ENCODE results near the gene SUSD4.
"Not testable (repeated sequence)": the region's sequence is repeated elsewhere in the genome, so short reads cannot be mapped to it uniquely, and the experiment has no call there.

Gene SUSD4, protein sequence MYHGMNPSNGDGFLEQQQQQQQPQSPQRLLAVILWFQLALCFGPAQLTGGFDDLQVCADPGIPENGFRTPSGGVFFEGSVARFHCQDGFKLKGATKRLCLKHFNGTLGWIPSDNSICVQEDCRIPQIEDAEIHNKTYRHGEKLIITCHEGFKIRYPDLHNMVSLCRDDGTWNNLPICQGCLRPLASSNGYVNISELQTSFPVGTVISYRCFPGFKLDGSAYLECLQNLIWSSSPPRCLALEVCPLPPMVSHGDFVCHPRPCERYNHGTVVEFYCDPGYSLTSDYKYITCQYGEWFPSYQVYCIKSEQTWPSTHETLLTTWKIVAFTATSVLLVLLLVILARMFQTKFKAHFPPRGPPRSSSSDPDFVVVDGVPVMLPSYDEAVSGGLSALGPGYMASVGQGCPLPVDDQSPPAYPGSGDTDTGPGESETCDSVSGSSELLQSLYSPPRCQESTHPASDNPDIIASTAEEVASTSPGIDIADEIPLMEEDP

DNA sequence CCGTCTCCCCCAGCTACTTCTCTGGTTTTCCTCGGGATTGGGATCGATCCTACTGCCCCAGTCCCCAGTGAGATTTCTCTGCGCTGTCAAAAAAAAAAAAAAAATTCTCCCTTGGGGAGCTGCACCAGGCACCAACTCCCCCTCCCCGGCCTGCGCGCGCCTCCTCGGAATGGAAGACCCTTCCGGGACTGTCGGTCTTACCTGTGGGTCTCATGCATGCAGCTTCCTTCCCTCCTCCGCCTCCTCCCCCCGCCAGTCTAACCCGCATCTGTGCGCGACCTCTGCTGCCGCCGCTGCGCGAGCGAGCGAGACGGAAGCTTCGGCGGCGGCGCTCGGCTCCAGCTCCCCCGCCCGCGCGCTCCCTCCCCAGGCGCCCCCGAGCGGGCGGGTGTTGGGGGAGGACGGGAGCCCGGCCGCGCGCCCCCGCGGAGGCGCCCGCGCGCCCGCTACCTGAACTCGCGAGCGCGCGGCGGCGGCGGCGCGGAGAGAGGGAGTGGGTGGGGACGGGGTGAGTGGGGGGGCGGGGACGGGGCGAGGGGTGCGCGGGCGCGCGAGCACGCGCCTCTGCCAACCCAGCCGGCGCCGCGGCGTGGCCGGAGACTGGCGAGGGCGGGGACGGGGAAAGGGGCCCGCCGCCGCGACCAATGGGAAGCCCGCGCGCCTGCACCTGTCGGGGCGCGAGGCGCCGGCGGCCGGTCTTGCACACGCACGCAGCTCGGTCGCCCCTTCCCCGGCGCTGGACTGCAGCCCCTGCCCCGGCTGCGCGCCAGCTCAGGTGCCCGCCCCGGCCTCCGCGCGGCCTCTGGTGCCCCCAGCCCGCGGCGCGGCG lies at the start of gene SUSD4:
SUSD4 (minus strand) TSS at position 321 of the 829 bp plus-strand sequence. CDS start 751 bp downstream, outside the sequence.
- peak; percentile 19 for DNase-seq

DNA sequence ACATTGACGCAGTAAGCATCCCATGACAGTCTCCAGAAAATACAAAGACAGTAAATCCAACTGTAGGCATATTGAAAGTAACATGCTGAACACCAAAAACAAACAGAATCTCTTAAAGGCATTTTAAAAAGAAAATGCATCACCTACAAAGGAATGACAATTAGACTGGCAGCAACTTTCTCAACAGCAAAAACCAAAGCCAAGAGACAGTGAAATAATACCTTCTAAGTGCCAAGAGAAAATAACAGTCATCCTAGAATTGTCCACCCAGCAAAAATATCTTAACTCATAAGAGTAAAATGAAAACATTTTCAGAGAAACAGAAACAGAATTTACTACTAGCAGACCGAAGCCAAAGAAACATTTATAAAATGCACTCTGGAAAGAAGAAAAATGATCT lies 49.2 kb upstream of the SUSD4 start:
- DNase-seq: no peak

DNA sequence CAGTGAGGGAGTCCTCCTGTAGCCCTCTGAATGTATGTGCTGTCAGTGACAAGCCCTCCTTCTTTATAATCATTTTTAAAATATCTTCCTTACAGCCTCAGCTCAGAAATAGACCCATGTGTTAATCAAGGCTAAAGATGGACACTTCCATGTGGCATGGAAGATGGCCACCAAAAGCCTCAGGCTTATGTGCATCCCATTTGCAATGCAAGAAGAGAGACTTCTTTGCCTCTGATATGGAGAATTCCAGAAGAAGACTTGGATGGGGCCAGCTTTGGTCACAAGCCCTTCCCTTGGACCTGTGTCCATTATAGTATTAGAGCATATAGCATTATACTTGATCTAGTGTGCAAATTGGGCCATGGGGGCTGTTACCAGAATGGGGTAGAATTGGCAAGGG lies 47.7 kb upstream of the SUSD4 start:
- no peak for DNase-seq

DNA sequence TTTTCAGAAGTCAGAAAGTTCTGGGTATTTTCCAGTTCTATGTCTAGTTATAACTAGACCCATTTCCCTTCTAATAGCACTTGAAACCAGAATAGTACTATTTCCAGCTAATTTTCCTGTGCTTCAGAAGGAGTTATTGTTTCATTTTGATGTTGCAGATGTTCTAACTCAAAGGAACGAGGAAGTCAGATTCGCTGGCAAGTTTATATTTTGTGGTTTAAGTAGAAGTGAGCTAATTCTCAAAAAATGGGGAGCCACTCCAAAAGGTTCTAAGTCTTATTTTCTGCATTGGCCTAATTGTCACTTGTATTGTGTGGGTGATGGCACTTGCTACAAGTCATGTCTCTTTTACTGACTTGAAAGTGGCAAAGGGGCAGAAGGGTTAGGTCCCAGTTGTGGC lies 47.3 kb upstream of the SUSD4 start:
- no peak for DNase-seq

DNA sequence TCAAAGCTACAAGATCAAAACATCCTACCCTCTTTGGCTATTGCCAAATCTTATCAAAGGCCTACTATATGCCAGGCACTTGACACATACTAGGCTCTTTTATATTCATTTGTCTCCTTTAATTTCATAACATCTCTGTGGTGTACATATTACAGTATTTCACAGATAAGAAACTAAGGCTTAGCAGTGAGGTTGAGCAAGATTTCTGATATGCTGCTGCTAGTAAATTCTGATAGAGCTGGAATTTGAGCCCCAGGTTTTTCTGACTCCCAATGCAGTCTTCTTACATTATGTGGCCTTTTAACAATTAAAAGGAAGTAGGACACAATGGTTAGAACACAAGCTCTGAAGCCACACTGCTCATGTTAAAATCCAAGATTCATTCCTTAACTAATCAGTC lies 46.1 kb upstream of the SUSD4 start:
- DNase-seq: no peak

DNA sequence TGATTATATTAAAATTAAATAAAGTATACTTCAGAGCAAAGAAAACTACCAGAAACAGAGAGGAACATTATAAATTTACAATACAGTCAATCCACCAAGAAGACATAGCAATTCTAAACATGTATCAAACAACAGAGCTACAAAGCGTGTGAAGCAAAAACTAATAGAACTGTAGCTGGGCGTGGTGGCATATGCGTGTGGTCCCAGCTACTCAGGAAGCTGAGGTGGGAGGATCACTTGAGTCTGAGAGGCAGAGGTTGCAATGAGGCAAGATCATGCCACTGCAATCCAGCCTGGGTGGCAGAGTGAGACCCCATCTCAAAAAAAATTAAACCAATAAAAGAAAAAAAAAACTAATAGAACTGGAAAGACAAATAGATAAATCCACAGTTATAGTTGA lies 41.5 kb upstream of the SUSD4 start:
- DNase-seq: no peak

DNA sequence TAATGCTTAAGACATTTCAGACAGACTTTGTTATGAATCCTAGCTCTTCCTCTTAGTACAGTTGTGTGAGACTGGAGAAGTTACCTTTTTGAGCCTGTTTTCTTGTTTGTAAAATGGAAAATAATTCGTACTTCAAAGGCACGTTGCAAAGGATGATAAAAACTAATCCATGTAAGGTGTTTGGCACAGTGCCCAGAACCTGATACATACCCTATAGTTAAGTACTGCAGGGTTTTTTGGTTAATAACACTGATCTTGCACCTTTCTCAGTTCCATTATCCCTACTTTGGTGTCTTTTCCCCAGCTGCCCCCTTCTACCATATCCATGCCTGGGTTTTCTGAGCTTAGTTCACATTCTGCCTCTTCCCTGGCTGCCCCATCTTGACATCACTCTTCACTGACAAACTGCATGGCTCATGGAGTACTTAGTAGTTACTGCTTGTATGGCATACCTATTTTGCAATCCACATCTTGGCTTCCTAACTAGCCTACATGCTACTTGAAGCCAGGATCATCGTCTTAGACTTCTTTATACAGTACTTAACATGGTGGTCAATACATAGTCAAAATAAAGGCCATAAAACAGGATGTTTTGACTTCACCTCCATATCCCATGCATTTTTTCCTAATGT lies 39.3 kb upstream of the SUSD4 start:
- no peak for DNase-seq

DNA sequence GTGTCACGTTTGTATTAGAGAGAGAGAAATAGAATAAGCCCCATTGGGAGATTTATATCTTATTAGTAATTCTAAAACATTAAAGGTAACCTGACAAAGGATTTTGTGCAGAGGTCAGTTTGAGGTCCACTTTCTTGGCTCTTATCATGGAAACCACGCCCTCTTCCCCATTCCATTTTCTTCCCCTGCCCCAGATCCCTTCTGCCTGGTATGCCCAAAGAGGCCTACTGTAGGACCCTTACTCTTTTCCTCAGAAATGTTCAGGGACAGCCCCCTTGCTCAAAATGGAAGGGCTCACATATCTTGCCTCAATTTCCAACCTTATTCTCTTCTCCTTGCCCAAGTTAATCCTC lies 38.8 kb upstream of the SUSD4 start:
- DNase-seq: no peak

DNA sequence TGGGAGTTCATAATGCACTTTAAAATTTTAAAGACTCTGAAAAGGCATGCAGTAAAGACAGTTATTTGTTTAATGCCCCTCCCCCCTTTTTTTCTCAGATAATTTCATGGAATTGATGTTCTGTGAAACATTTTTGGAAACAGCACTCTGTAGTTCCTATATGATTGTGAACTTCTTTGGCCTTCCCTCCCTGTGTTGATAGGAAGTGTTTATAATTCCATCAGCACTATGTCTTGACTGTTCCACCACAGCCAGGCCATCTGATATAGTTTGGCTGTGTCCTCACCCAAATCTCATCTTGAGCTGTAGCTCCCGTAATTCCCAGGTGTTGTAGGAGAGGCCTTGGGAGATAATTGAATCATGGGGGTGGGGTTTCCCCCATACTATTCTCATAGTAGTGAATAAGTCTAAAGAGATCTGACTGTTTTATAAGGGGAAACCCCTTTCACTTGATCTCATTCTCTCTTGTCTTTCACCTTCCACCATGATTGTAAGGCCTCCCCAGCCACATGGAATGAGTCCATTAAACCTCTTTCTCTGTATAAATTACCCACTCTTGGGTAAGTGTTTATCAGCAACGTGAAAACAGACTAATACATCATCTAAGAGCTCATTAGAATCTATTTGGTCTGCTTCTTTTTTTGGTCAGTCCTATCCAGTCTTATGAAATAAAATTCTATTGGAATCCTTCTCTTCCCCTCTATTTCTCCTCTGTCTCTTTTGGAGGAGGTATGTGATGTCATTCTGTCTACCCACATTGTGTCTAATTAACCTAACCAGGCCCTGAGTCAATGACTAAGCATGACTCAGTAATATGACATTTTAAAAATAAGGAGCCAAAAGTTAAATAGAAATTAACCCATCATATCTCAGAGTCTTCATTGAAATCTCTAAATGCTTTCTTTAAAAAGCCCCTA lies 38.2 kb upstream of the SUSD4 start:
- no peak for DNase-seq

DNA sequence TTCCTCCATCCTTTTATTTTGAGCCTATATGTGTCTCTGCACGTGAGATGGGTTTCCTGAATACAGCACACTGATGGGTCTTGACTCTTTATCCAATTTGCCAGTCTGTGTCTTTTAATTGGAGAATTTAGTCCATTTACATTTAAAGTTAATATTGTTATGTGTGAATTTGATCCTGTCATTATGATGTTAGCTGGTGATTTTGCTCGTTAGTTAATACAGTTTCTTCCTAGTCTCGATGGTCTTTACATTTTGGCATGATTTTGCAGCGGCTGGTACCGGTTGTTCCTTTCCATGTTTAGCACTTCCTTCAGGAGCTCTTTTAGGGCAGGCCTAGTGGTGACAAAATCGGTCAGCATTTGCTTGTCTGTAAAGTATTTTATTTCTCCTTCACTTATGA lies 35.4 kb upstream of the SUSD4 start:
- not testable (repeated sequence) for DNase-seq

DNA sequence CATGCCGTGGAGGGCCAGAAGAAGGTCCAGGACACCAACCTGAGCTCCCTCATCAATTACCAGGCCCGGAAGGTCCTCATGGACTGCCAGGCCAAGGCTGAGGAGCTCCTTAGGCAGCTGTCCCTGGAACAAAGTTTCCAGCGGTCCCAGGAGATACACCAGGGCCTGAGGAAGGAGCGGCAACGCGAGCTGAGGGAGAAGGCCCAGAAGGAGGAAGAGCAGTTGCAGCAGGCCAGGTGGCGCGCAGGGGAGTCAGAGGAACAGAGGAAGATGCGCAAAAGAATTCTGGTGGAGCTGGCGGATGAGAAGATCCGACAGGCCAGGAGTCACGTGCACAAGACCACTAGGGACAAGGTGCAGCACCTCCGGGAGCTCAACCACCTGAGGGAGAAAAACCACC lies 30.7 kb upstream of the SUSD4 start:
- no peak for DNase-seq

DNA sequence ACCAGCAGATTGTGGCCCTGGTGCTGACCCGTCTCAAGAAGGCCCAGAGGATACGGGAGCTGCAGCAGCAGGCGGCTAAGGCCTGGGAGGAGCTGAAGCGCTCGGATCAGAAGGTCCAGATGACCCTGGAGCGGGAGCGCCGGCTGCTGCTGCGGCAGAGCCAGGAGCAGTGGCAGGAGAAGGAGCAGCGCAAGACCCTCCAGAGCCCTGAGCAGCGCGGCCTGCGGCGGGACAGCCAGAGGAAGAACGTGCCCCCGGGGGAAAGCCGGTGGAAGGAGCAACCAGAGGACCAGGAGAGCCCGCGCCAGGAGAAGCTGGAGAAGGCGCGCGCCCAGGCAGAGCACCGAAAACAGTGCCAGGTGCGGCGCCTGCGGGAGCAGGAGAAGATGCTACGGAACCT lies 30.3 kb upstream of the SUSD4 start:
- DNase-seq: no peak

DNA sequence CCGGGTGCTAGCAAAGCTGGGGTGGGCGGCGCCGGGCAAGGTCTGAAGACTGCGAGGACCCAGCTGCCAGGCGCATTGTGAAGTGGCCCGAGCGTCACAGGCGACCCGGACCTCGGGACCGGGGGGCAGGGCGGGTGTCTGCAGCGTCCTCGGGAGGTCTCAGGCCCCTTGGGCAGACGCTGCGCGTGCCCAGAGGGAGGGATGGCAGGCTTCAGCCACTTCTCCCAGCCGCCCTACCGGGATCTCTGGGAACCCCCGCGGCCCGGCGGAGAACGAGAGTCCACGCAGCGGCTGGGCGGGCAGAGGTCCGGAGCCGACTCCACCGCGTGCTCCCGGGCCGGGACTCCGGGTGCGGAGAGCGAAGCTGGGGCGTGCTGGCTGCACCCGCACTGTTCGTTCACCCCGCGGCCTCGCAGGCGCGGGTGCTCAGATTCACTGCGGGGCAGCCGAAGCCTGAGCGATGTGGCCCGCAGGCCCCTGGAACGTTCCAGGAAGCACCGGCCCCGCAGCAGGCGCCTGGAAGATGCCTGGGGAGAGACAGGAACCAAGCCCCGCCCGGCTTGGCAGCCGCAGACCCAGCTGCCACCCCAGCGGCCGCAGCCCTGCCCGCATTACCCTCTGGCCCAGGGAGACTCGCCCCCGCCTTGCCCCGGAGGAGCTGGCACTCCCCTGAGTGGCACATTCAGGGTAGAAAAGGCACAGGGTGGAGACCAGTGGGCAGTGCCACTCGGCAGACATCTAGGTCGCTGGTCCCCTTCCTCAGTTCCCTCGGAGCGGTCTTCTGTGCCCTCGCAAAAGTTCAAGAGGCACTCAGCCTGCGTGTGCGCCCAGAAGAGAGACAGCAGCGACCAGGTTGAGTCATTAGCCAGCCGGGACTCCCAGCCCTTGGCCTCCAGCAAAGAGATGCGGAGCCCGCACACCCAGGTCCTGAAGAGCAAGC lies 29.6 kb upstream of the SUSD4 start, which contains the start of gene CCDC185:
CCDC185 (plus strand) TSS at position 141 of the 940 bp plus-strand sequence; CDS start at position 202, 61 bp downstream.
- no peak for DNase-seq

DNA sequence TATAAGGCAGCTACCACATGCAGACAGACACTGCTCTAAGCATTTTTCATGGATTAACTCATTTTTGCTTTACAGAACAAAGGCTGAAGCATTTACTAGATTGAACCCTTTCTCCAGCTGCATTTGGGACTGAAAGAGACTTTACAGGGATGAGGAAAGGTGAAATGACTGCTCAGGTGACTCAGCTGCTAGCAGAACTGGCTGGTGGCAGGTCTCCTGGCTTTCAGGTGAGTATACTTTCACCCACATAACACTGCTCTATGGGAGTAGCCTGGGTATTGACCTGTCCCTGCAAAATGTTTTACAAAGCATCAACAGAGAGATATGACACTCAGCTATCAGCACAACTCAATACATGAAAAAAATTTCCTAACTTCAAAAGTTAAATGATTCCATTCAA lies 26.6 kb upstream of the SUSD4 start:
- DNase-seq: no peak

DNA sequence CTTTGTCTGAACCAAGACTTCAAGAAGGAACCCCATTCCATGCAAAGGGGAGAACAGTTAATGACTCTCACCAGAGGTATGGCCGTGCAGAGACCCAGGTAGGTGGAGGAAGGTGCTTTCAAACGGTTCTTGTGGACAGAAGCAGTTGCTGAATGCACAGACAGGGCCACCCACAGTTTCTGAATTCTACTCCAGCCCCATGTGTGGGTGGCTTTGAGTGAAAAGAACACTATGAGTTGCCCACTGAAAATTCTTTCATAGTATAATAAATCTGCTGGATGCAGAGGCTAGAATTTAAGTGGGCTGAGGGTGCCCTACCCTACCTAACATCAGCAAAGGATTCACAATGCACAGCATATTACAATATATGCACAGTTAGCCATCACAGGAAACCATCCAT lies 22.0 kb upstream of the SUSD4 start:
- no peak for DNase-seq

DNA sequence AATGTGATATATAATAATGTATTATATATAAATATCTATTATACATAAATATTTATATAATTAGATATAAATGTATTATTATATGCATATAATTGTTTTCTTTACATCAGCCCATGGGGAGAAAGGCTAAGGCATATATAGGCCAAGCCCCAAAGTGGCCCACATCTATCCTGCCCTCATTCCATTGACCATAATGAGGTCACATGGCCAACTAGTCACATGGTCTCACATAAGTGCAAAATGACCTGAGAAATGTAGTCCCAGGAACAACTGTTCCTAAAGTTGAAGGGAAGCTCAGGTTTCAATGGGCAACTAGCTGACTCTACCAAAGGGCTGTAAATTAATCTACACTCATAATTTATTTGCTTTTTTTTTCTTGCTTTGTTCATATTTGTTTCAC lies 14.8 kb upstream of the SUSD4 start:
- no peak for DNase-seq

DNA sequence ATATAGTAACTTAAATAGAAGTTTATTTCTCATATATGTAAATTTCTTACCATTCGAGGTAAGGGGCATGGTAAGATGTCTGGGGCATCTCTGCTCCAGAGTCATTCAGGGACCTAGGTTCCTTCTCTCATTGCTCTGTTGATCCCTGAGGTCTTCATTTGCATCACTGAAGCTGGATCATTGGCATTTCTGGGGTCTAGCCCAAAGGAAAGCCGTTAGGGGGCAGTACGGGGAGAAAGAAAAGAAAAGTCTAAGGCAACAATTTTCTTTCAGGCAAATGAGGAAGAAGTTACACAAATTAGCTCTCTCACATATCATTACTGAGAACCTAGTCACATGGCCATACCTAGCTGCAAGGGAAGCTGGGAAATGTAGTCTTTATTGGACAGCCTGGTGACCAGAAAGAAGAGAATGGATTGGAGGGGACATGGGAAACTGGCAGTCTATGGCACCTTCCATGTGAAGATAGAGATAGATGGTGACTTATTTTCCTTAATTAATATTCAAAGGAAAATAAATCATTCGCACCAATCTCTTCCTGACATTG lies 10.2 kb upstream of the SUSD4 start:
- DNase-seq: no peak

DNA sequence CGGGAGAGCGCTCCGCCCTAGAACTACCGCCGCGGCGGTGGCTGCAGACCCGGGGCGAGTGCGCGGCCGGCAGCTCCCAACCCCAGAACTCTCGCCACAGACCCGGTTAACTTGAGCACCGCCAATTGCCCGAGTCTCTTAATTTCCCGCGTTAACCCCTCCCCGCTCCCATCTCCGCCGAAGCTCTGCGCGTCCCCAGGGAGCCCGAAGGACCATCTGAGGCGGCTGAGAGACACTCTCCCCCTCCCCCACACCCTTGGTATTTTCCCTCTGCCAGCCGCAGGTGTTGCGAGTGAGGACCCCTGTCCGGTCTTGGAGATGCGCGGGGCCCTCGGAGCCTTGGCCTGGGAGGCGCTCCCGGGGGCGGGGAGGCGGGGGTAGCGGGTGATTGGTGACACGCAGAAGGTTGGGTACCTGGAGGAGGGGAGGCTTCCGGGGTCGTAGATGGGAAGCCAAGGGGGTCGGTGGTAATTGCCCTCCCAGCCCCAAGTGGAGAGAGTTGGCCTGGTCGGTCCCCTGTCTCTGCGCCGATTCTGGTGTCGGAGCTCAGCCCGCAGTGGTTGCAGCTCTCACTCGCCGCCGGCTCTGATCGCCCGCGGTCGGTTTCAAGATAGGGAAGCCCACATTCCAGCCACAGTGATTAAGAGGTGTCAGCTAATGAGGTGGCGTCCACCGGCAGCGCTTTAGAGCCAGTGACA lies 858 bp upstream of the SUSD4 start:
- no peak for DNase-seq

DNA sequence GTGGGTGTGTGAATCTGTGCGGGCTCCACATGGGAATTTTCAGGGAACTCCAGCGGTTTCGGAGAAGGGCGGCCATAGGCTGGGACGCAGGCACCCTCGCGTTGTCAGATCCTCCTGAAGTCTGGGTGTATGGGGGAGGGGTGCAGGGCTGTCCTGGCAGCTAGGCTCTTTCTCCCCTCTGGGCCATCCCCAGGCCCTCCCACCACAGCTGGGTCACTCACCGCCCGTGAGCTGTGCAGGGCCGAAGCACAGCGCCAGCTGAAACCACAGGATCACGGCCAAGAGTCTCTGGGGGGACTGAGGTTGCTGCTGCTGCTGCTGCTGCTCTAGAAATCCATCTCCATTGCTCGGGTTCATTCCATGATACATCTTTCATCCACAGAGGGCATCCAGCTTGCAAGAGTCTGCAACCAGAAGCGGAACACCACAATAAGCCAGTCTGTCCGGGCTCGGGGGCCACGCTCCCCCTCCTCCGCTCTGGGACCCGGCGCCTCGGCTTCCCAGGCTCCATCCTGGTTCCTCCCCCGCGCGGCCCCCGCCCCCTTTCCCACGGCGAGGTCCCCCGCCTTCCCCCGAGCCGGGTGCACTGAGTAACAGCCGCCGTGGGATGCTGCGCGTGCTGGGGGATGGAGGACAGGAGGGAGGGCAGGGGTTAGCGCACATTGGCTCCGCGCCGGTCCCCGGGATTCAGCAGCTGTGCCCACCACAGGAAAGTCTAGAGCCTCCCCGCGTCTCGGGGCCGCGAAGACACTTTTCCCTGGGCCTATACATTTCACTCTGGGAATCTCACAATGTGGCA lies 720 bp downstream of the SUSD4 start:
- no peak for DNase-seq
